ENCODE data around the gene INPP5K. TPM values are rescaled to one million over a fixed set of nuclear protein-coding genes. Genes with fewer than 3 reads are reported as not detected.
A peak's percentile ranks its signal among the peaks of the same experiment; 100 is the strongest.

INPP5K gene
- total RNA-seq, 1 donor from 2014 or later: 29.8 TPM

- no peak for TF ChIP-seq CTCF (IDR thresholded peaks at IDR 0.05; ENCODE audit: unreplicated experiment)
- no peak overlapping the region for H3K4me3 Mint-ChIP-seq (ENCODE audit: low read depth)
- H3K4me1 Mint-ChIP-seq (ENCODE audit: low read depth): peaks cover 10% of the 10 kb centered on the region
- H3K36me3 Mint-ChIP-seq (ENCODE audit: insufficient read depth): peaks cover 16% of the 10 kb centered on the region
- H3K27me3 Mint-ChIP-seq: no peaks in the 10 kb centered on the region
- H3K27ac Mint-ChIP-seq: no peak overlapping the region
- no peaks in the 10 kb centered on the region for H3K9me3 Mint-ChIP-seq (ENCODE audit: low read depth)
- no peak for DNase-seq (ENCODE audit: low spot score, unreplicated experiment)
These were observed 49.2 kb downstream of the INPP5K start for GRCh38 chr17:1467258-1467657.

GRCh38 chr17:1464186-1464585 is 52.2 kb downstream of the INPP5K start:
- TF ChIP-seq CTCF (IDR thresholded peaks at IDR 0.05; ENCODE audit: unreplicated experiment): no peak

GRCh38 chr17:1462164-1463112 is 54.0 kb downstream of the INPP5K start:
- H3K36me3 Mint-ChIP-seq (ENCODE audit: insufficient read depth): peaks cover 7% of the 10 kb centered on the region
- no peaks in the 10 kb centered on the region for H3K9me3 Mint-ChIP-seq (ENCODE audit: low read depth)
- H3K27me3 Mint-ChIP-seq: no peaks in the 10 kb centered on the region
- TF ChIP-seq CTCF (IDR thresholded peaks at IDR 0.05; ENCODE audit: unreplicated experiment): no peak
- no peak for DNase-seq (ENCODE audit: low spot score, unreplicated experiment)
- H3K4me1 Mint-ChIP-seq (ENCODE audit: low read depth): peaks cover 2% of the 10 kb centered on the region
- no peak overlapping the region for H3K4me3 Mint-ChIP-seq (ENCODE audit: low read depth)
- peak overlapping the region; percentile 24 for H3K27ac Mint-ChIP-seq

More at GRCh38 chr17:1464186-1464585, 52.2 kb downstream of the INPP5K start:
- no peaks in the 10 kb centered on the region for H3K9me3 Mint-ChIP-seq (ENCODE audit: low read depth)
- no peak overlapping the region for H3K27ac Mint-ChIP-seq
- peaks cover 10% of the 10 kb centered on the region for H3K4me1 Mint-ChIP-seq (ENCODE audit: low read depth)
- peaks cover 15% of the 10 kb centered on the region for H3K36me3 Mint-ChIP-seq (ENCODE audit: insufficient read depth)
- DNase-seq (ENCODE audit: low spot score, unreplicated experiment): no peak
- no peak overlapping the region for H3K4me3 Mint-ChIP-seq (ENCODE audit: low read depth)
- no peaks in the 10 kb centered on the region for H3K27me3 Mint-ChIP-seq

- peaks cover 7% of the 10 kb centered on the region for H3K36me3 Mint-ChIP-seq (ENCODE audit: insufficient read depth)
- TF ChIP-seq CTCF (IDR thresholded peaks at IDR 0.05; ENCODE audit: unreplicated experiment): no peak
- H3K9me3 Mint-ChIP-seq (ENCODE audit: low read depth): no peaks in the 10 kb centered on the region
- DNase-seq (ENCODE audit: low spot score, unreplicated experiment): no peak
- H3K4me3 Mint-ChIP-seq (ENCODE audit: low read depth): no peak overlapping the region
- no peak overlapping the region for H3K27ac Mint-ChIP-seq
- no peaks in the 10 kb centered on the region for H3K27me3 Mint-ChIP-seq
- peaks cover 8% of the 10 kb centered on the region for H3K4me1 Mint-ChIP-seq (ENCODE audit: low read depth)
These were observed 55.0 kb downstream of the INPP5K start for GRCh38 chr17:1461198-1461944.

GRCh38 chr17:1460233-1460632 is 56.2 kb downstream of the INPP5K start:
- Mint-ChIP-seq H3K27me3 (no peaks in the 10 kb centered on the region), H3K4me3 (ENCODE audit: low read depth) (no peak overlapping the region), H3K27ac (no peak overlapping the region), H3K36me3 (ENCODE audit: insufficient read depth) (peaks cover 4% of the 10 kb centered on the region), H3K4me1 (ENCODE audit: low read depth) (peaks cover 9% of the 10 kb centered on the region), H3K9me3 (ENCODE audit: low read depth) (no peaks in the 10 kb centered on the region)
- no peak for DNase-seq (ENCODE audit: low spot score, unreplicated experiment)
- TF ChIP-seq CTCF (IDR thresholded peaks at IDR 0.05; ENCODE audit: unreplicated experiment): no peak
